Right renal pelvis (tissue), 4 donors: ENCODE results near the gene CLCF1. TPM values are rescaled to one million over a fixed set of nuclear protein-coding genes. Genes with fewer than 3 reads are reported as not detected.
A peak's percentile ranks its signal among the peaks of the same experiment; 100 is the strongest.
"Not testable (repeated sequence)": the region's sequence is repeated elsewhere in the genome, so short reads cannot be mapped to it uniquely, and the experiment has no call there.

Experiments used
- DNase-seq, 4 donors: peaks; one replicate each; pipeline ENCODE4 v3.0.0-alpha.2; 2013; ENCODE audit warnings: low read depth in 4 of 4, low spot score in 3 of 4, missing footprints in 1 of 4
- polyA plus RNA-seq, 4 donors: library from polyadenylated mRNA; unstranded; fragments of 120-200 nt; gene quantifications; one replicate each; pipeline ENCODE4 v1.2.1, GENCODE V29; 2013; ENCODE audit not compliant: insufficient read length in 4 of 4

CLCF1 gene
- polyA plus RNA-seq, 4 donors = 4.5 to 6.3 (median 5.1) TPM

DNA sequence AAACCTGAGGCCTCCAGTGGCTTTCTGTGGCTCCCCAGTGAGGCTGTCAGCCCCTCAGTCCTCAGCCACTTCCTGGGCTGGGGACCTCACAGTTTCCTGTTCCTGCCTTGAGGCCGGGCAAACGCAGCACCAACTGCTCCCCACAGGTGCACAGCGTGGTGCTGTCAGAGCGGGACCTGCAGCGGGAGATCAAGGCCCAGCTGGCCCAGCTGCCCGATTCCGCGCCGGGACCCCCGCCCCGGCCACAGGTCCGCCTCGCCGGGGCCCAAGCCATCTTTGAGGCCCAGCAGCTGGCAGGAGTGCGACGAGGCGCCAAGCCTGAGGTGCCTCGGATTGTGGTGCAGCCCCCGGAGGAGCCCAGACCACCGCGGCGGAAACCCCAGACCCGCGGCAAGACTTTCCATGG lies 35.9 kb upstream of the CLCF1 start:
- DNase-seq = no peak

DNA sequence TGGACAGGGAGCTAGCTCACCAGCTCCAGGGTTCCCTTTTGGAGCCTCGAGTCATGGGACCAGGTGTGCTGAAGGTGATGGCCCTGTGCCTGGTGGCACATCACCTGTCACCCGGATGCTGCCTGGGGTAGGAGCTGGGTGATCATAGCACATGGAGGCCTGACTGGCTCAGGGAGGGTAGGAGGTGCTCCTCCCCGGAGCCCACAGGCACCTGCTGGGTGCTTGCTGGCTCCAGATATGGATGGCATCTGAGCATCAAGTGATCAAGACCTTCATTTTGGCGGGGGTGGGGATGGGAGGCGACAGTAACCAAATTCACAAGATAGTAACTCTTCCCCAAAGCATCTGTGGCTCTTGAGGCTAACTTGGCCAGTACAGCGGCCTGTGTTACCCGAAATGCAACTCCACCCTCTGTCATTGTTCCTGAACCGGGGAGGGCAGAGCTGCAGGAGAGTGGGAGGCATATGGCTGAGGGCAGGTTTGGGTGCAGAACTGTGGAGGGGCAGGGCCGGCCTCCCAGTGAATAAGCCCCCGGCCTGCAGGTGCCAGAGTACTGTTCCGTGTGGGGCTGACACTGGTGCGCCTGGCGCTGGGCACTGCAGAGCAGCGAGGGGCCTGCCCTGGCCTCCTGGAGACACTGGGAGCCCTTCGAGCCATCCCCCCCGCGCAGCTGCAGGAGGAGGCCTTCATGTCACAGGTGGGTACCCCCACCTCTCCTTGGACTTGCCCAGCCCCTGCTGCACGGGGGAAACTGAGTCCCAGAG lies 35.2 kb upstream of the CLCF1 start:
- no peak for DNase-seq

- DNase-seq = no peak
Measured at GRCh38 chr11:67407688-67408163, 34.3 kb upstream of the CLCF1 start.

DNA sequence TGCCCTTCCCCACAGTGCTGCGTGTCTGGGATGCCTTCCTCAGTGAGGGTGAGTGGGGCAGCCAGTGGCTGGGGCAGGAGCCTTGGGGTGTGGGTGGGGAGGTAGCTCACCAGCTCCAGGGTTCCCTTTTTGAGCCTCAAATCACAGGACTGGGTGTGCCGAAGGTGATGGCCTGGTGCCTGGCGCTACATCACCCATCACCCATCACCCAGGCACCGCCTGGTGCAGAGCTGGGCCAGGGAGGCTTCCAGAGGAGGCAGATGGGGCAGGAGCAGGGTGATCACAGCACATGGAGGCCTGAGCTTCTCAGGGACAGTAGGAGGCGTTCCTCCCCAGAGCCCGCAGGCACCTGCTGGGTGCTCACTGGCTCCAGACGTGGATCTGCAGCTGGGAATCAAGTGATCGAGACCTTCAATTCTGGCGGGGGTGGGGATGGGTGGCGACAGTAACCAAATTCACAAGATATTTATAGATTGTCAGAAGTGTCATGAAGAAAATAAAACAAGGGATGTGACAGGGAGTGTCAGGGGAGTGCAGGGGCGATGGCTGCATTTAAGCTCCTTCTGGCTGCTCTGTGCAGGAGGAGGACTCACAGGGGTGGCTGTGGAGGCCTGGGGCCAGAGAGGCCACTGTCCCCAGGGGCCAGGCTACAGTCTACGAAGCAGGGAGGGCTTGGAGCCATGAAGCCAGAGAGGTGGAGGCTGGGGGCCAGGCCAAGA lies 33.7 kb upstream of the CLCF1 start:
- no peak for DNase-seq

GRCh38 chr11:67406420-67406968 lies 33.1 kb upstream of the CLCF1 start:
- no peak for DNase-seq

- DNase-seq = no peak
Measured at GRCh38 chr11:67405688-67406339, 32.4 kb upstream of the CLCF1 start.

- no peak for DNase-seq
Measured at GRCh38 chr11:67405196-67405567, 31.8 kb upstream of the CLCF1 start.

DNA sequence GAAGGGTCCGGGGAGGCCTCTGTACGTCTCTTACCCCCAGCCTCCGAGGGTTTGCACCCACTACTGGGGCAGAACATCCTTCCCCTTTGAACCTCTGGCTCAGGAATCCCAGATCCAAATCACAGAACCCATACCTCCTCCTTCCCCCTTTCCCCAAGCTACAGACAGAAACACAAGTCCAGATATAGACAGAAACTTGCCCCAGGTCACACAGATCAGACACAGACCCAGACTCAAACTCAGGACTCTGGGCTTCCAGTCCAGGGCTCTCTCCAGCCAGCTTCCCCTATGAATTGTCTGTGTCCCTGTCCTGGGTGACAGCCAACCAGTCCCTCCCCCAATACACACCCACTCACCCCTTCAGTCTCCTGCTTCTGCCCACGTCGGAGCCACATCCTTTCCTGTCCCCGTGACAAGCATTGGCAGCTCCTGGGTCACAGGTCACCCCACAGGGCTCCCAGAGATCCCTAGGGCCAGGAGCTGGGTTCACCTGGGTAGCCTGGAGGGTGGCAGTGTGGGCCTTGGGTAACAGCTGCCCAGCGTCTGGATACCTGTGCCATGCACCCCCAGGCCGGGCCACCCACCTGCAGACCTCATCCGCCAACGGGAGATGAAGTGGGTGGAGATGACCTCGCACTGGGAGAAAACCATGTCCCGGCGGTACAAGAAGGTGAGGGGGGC lies 31.3 kb upstream of the CLCF1 start:
- no peak for DNase-seq

- DNase-seq = not testable (repeated sequence)
Measured at GRCh38 chr11:67403085-67403484, 29.7 kb upstream of the CLCF1 start.

DNA sequence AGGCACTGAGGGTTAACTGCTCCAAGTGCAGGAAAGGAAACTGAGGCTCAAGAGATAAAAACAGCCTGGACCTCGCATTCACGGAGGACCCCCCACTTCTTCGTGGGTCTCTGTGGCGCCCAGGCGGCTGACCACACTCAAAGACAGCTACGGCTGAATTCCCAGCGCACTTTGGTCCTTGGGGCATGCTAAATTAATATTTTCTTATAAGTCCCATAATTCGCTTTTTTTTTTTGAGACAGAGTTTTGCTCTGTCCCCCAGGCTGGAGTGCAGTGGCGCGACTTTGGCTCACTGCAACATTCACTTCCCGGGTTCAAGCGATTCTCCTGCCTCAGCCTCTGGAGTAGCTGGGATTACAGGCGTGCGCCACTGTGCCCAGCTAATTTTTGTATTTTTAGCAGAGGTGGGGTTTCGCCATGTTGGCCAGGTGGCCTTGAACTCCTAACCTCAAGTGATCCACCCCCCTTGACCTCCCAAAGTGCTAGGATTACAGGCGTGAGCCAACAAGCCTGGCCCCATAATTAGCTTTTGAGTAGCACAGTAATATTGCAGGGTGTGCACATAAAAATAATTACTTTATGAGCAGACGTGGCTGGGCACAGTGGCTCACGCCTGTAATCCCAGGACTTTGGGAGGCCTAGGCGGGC lies 28.9 kb upstream of the CLCF1 start:
- DNase-seq = not testable (repeated sequence)

DNA sequence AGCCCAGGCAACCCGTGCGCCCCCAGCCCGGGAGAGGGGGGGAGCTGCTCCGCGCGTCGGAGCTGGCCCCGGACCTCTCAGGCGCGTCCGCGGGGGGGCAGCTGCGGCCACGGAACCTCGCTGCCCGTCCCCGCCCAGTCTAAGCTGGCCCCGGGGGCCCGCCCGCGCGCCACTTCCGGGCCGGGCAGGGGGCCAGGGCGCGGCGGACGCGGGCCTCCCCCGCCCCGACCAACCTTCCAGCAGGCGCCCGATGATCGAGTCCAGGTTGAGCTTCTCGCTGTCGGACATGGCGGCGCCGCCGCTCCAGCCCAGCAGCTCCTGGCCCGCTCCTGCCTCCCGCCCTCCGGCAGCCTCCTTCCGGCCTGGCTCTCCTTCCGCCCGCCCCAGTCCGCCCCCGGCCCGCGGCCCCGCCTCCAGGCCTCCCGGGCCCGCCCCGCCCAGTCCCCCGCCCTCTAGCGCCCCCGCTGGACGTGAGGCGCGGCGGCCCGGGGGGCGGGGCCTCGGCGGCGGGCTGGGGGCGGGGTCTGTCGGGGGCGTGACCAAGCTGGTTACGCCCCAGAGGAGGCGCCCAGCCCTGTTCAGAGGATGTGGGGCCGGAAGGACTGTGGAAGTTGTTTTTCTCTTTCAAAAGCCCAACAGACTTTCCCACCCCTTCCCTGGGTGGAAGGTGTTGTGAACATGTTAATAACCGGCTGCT lies 28.2 kb upstream of the CLCF1 start, which contains the start of gene PPP1CA:
TSS of gene PPP1CA (minus strand) at position 364 of the 697 bp plus-strand sequence. CDS start at position 288, 76 bp downstream.
- peak; percentile 67 to 84 (median 75) for DNase-seq

- DNase-seq = no peak
Measured at GRCh38 chr11:67400942-67401494, 27.6 kb upstream of the CLCF1 start.

- DNase-seq = no peak
Measured at GRCh38 chr11:67400251-67400941, 27.0 kb upstream of the CLCF1 start.

DNA sequence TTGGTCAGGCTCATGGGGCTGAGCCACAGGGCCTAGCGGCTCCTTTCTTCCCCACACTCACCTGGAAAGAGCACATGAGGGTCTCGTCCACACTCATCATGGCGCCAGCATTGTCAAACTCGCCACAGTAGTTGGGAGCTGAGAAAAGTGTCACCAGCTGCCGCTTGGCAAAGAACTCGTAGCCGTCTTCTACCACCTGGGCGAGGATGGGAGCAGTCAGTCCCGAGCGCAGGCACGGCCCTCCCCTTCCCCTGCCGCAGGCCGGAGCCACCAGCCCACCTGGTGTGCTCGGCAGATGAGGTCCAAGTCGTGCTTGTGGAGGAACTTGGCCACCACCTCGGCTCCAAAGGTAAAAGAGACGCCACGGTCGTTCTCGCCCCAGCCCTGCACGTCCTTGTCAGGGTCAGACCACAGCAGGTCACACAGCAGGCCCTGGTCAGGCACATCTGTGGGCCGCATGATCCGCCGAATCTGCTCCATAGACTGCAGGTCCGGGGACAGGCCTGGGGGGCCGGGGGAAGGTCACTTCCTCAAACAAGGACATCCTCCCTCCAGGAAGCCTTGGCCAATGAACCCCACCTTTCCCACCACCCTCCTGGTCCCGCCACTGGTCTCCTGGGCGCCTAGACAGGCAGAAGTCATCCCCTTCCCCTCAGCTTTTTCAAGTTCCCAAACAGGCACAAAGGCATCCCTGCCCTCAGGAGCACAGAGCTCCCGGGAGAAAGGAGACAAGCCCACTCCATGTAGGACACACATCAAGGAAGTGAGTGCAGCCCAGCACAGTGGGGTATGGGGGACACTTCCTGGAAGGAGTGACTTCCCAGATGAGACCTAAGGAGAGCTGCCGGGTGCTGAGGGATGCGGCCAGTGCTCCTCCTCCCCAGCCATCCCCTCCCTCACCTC lies 25.5 kb upstream of the CLCF1 start:
- DNase-seq = no peak

GRCh38 chr11:67397986-67398660 lies 24.7 kb upstream of the CLCF1 start:
- DNase-seq = no peak

DNA sequence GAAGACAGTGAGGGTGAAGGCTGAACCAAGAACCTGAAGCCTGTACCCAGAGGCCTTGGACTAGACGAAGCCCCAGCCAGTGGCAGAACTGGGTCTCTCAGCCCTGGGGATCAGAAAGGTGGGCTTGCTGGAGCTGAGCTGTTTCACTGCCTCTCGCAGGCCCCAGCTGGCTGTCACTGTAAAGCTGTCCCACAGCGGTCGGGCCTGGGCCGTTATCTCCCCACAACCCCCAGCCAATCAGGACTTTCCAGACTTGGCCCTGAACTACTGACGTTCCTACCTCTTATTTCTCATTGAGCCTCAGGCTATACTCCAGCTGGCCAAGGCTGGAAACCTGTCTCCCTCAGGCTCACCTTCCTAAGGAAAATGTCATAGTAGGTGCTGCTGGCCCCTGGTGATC lies 24.1 kb upstream of the CLCF1 start:
- DNase-seq = no peak
